Anterior cingulate cortex (tissue), 58 donors: ENCODE results near the gene MGMT.

Source experiments
- DNase-seq, 58 donors: peaks; one replicate each; lab custom pipeline; 2025; lab: John Stamatoyannopoulos, UW

Gene MGMT

GRCh38 chr10:129800796-129801340 is 333.8 kb downstream of the MGMT start:
- DNase-seq: no peak

- DNase-seq: no peak
Observed at GRCh38 chr10:129807211-129807610, 340.2 kb downstream of the MGMT start.

DNA sequence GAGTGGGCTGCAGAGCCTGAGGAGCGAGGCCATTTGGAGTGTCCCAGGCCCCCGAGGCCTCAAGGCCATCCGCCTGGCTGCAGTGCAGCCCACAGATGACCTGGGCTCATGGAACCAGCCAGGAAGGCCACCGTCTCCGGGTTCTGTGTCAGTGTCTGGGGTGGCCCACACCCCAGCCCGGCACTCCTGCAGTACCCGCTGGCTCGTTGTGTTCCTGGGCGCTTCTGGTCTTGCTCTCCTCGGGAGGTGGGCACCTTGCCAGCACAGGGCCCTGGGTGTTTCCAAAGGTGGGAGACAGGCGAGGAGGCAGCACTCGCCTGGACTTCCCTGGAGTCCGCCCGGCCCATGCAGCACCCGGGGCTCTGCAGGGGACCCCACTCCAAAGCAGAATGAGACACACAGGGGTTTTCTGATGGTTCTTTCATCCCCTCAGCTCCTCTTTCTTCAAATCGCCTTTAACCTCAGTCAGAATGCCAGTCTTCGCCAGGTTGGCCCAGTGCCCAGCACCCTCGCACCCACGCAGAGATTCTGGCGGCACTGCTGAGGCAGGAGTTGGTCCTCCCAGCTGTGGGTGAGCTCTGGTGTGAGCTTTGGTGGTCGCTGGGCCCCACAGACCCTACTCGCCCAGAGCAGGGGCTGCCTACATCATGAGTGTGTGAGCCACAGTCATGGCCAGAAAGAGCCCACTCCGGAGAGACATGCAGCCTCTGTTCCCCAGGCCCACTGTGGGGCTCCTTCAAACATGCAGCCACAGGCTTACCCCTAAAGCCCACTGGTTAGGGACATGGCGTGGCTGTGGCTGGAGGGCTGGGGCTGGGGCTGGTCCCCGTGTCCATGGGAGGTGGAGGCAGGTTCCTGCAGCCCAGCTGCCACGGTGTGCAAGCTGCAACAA is 341.3 kb downstream of the MGMT start:
- DNase-seq: no peak

GRCh38 chr10:129809431-129809830 is 342.4 kb downstream of the MGMT start:
- no peak for DNase-seq

DNA sequence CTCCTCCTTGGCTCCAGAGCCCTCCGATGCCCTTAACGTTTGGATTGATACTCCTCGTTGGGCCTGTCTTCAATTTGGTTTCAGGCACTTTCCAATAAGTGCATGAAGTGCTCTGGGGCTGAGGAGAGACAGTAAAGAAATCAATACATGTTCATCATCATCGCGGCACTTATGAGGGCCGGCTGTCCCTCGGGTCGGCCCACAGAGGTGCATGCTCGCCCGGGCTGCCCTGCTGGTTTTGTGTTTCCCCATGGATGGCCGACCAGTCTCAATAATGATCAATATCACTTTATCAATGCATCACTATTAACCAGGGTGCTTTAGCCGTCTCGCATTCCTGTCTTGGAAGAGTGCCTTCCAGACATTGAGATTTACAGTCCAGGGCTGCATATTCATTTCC is 342.8 kb downstream of the MGMT start:
- no peak for DNase-seq

DNA sequence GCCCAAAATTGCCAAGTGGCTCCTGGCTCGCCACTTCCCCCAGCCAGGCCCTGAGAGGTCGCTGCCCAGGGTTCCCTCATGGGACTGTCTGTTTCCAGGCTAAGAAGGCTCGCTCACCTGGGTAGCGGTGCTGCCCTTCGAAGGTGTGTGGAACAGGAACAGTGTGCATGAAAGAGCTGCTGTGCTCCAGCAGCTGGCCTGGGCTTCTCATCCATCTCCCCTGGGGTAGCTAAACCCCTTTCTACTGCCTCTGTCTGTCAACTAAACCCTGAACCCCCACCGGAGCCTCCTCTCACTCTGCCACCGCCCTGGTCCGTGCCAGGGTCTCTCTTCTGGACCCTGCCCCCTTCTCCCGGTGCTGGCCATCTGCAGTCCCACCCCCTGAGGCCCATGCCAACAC is 344.2 kb downstream of the MGMT start:
- no peak for DNase-seq

DNA sequence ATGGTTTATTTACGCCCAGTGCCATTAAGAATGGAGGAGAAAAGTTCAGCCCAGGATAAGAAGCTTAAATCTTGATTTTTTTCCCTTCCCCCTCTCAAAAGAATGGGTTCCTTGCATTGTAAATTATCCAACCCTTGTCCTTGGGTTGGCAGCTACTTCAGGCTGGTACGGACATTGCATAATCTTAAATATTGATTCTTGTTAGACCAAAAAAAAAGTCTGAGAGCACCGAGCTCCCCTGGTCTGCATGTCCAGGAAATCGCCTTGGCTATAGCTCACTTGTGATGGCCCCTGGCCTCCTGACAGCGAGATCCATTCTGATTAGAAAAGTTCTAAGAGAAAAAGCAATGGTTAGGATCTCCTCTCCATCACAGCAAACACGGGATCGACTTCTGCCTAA is 345.4 kb downstream of the MGMT start:
- DNase-seq: no peak

- DNase-seq: no peak
Observed at GRCh38 chr10:129814681-129815646, 347.9 kb downstream of the MGMT start.

DNA sequence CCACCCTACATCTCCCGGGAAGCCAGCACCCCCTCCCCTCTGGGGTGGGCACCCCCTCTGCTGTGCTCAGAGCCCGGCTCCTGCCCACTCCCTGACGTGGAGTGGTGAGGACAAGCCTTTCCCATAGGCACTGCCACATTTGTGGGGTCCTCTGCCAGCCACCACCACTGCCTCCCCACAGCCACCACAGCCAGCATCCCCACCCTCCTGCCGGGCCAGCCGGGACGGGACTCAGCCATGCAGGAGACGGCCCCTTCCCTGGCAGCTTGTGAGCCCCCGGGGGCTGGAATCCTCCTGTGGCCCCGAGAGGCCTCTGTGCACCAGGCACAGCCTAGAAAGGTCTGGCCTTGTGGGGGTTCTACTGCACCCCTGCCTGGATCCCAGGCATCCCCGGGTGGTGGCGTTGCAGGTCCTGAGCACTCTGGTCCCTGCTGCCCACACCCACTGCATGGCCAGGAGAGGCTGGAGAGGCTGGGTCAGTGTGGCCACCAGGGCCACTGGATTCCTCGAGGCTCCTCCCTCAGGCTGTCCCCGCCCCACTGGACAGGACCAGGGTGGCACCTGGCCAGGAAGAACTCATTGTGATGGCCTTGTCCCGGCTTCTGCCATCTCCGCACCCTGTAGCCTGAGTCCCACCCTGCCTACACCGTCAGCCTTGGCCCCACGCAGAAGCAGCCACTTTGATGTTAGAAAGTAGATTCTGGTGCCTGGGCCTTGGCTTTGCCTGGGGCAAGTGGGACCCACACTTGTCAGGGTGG is 349.0 kb downstream of the MGMT start:
- DNase-seq: no peak

- DNase-seq: no peak
Observed at GRCh38 chr10:129816656-129817045, 349.6 kb downstream of the MGMT start.
